Endothelial cell of umbilical vein (primary cell): ENCODE data around the gene DENND2A. TPM values are rescaled to one million over a fixed set of nuclear protein-coding genes. Genes with fewer than 3 reads are reported as not detected.
"Not testable (repeated sequence)": the region's sequence is repeated elsewhere in the genome, so short reads cannot be mapped to it uniquely, and the experiment has no call there.

Source experiments
- BruUV-seq: library from RNA; stranded (reverse); fragments of 400-500 nt; replicated peaks from 2 replicates; lab custom pipeline; 2021; lab: Mats Ljungman, UMichigan
- CTCF ChIA-PET: fragments of 300-600, 350-600 bp; sonication (Branson Sonifier 250); formaldehyde crosslinking; loops from one replicate; lab custom pipeline; 2021; ENCODE audit warnings: antibody characterized with exemption, inconsistent platforms; lab: Charles Lee
- POLR2A ChIA-PET: fragments of 300-600, 350-600 bp; sonication (Branson Sonifier 250); formaldehyde crosslinking; loops from one replicate; lab custom pipeline; 2021; ENCODE audit warnings: antibody characterized with exemption, inconsistent platforms; lab: Charles Lee
- DNase-seq: peaks from one replicate; pipeline ENCODE4 v3.0.0-alpha.2; 2011; ENCODE audit warnings: low read depth, low spot score
- FAIRE-seq: peaks from 2 replicates; lab custom pipeline; 2011; peaks lifted over from hg19 to GRCh38; lab: Jason Lieb, UNC
- H2AFZ ChIP-seq: 2 replicates; pipeline ENCODE4 v1.6.0; 2012; ENCODE audit warnings: low read depth, low read length, control low read depth, inconsistent platforms
- H3K27ac ChIP-seq: 2 replicates; pipeline ENCODE4 v1.5.1; 2011; ENCODE audit warnings: low read depth, mild to moderate bottlenecking, control low read depth, low read length, moderate library complexity; ENCODE audit not compliant: insufficient read depth
- H3K27me3 ChIP-seq, 2 experiments: 2 replicates each; pipeline versions ENCODE4 v1.6.0 to v1.6.1; 2011; ENCODE audit warnings: low read length in 2 of 2, mixed read lengths in 1 of 2; ENCODE audit not compliant: control insufficient read depth in 2 of 2, insufficient read depth in 2 of 2
- H3K36me3 ChIP-seq, 2 experiments: 2 replicates in 1 of 2; 3 replicates in 1 of 2; pipeline ENCODE4 v1.5.1; 2011; ENCODE audit warnings: low read length in 2 of 2, mild to moderate bottlenecking in 1 of 2, moderate library complexity in 1 of 2; ENCODE audit not compliant: control insufficient read depth in 2 of 2, insufficient read depth in 2 of 2; ENCODE audit errors: extremely low read depth in 1 of 2
- H3K4me1 ChIP-seq: 3 replicates; pipeline ENCODE4 v1.5.1; 2011; ENCODE audit warnings: mild to moderate bottlenecking, low read length; ENCODE audit not compliant: control insufficient read depth, insufficient read depth; ENCODE audit errors: extremely low read depth
- H3K4me2 ChIP-seq: 2 replicates; pipeline ENCODE4 v1.6.1; 2011; ENCODE audit warnings: low read length, control low read depth, mixed read lengths; ENCODE audit not compliant: insufficient read depth
- H3K4me3 ChIP-seq, 3 experiments: fragments of 200-600 bp in 1 of 3; sonication (generic), shearing (Covaris generic) in 1 of 3; replicated peaks in 1 of 3; 2 replicates each; pipeline ENCODE4 v1.5.1; 2011 to 2016; ENCODE audit warnings: control low read depth in 3 of 3, low read length in 3 of 3, mild to moderate bottlenecking in 2 of 3, inconsistent platforms in 1 of 3, low read depth in 1 of 3, moderate library complexity in 1 of 3; ENCODE audit not compliant: insufficient read depth in 1 of 3
- H3K79me2 ChIP-seq: 2 replicates; pipeline ENCODE4 v1.6.0; 2012; ENCODE audit warnings: low read length, inconsistent platforms; ENCODE audit not compliant: control insufficient read depth, insufficient read depth
- H3K9ac ChIP-seq: replicated peaks from 2 replicates; pipeline ENCODE3; 2011; ENCODE audit warnings: low read length, control low read depth; ENCODE audit not compliant: insufficient read depth; ENCODE audit errors: extremely low read depth
- H3K9me1 ChIP-seq: replicated peaks from 3 replicates; pipeline ENCODE4 v1.6.0; 2011; ENCODE audit warnings: mild to moderate bottlenecking, low read length; ENCODE audit not compliant: control insufficient read depth, insufficient read depth; ENCODE audit errors: extremely low read depth
- H3K9me3 ChIP-seq: replicated peaks from 2 replicates; pipeline ENCODE4 v1.5.1; 2012; ENCODE audit warnings: low read length, inconsistent platforms; ENCODE audit not compliant: control insufficient read depth, insufficient read depth
- H4K20me1 ChIP-seq: replicated peaks from 2 replicates; pipeline ENCODE3; 2011; ENCODE audit warnings: mild to moderate bottlenecking, low read length; ENCODE audit not compliant: control insufficient read depth, insufficient read depth; ENCODE audit errors: extremely low read depth
- CTCF ChIP-seq, 2 donors: IDR thresholded peaks; 1 replicate in 1 of 2; 2 replicates in 1 of 2; pipeline ENCODE4 v1.5.1; 2011; ENCODE audit warnings: low read length in 2 of 2, mild to moderate bottlenecking in 2 of 2, moderate library complexity in 2 of 2, control low read depth in 1 of 2, inconsistent platforms in 1 of 2, low read depth in 1 of 2; ENCODE audit not compliant: insufficient read depth in 1 of 2; ENCODE audit errors: extremely low read depth in 1 of 2
- EZH2 ChIP-seq: IDR thresholded peaks from 2 replicates; pipeline ENCODE4 v1.6.1; 2012; ENCODE audit warnings: borderline replicate concordance, low read depth, mild to moderate bottlenecking, moderate library complexity, low read length, inconsistent platforms; ENCODE audit not compliant: severe bottlenecking
- FOS ChIP-seq: IDR thresholded peaks from 2 replicates; pipeline ENCODE4 v1.6.1; 2011; ENCODE audit warnings: mild to moderate bottlenecking, low read length, moderate library complexity, borderline replicate concordance; ENCODE audit not compliant: insufficient read depth
- GATA2 ChIP-seq: IDR thresholded peaks from 2 replicates; pipeline ENCODE4 v1.7.0; 2011; ENCODE audit warnings: low read depth, mild to moderate bottlenecking, moderate library complexity, mixed read lengths, low read length; ENCODE audit not compliant: insufficient read length, insufficient read depth
- JUN ChIP-seq: IDR thresholded peaks from 2 replicates; pipeline ENCODE4 v1.6.1; 2011; ENCODE audit warnings: borderline replicate concordance, low read depth; ENCODE audit not compliant: insufficient read length, insufficient read depth
- MAX ChIP-seq: IDR thresholded peaks from 2 replicates; pipeline ENCODE4 v1.6.1; 2011; ENCODE audit not compliant: insufficient read depth, insufficient read length
- MYC ChIP-seq: IDR thresholded peaks from one replicate; pipeline ENCODE4 v1.6.1; 2011; ENCODE audit warnings: mild to moderate bottlenecking, low read depth, low read length
- POLR2A ChIP-seq: IDR thresholded peaks from 2 replicates; pipeline ENCODE4 v1.6.1; 2012; ENCODE audit warnings: low read depth, mild to moderate bottlenecking, control low read depth, low read length
- POLR2AphosphoS5 ChIP-seq: IDR thresholded peaks from 2 replicates; pipeline ENCODE4 v1.6.1; 2012; ENCODE audit warnings: low read depth, mild to moderate bottlenecking, control low read depth, low read length, moderate library complexity; ENCODE audit not compliant: insufficient read depth
- dilution Hi-C: fragments of 300-500 bp; cut with MboI; formaldehyde crosslinking; loops from one replicate; pipeline ENCODE4 v1.15.0; 2019; ENCODE audit warnings: low sequenced_read_pairs; ENCODE audit not compliant: extremely low pct_ligation_motif_present
- intact Hi-C: fragments of 100-400 bp; cut with micrococcal nuclease; formaldehyde crosslinking; loops from one replicate; pipeline ENCODE4 v1.10.0; 2022
- polyA plus RNA-seq, 4 experiments: library from polyadenylated mRNA; depleted of rRNA in 3 of 4; stranded (reverse) in 3 of 4; unstranded in 1 of 4; fragments of >200 nt; gene quantifications; 2 replicates each; pipeline versions ENCODE4 v1.2.1 to v1.2.3, GENCODE V29; 2011 to 2012; ENCODE audit warnings: missing spikeins in 1 of 4
- total RNA-seq: library from RNA; stranded (reverse); gene quantifications from 2 replicates; pipeline ENCODE4 v1.2.3, GENCODE V29; 2021

Gene DENND2A
- total and polyA plus RNA-seq, 2 donors (not counting 3 experiments of a cell fraction or from before 2014, with no cell fraction given), result 0.33 TPM; not detected in 1

GRCh38 chr7:140625908-140626868 lies 14.4 kb downstream of the DENND2A start:
- Histone ChIP-seq H3K4me3 (no peak overlapping the region), H4K20me1 (no peaks in the 10 kb centered on the region), H3K9me3 (no peaks in the 10 kb centered on the region), H3K79me2 (no peaks in the 10 kb centered on the region), H2AFZ (no peak overlapping the region), H3K36me3 (no peaks in the 10 kb centered on the region), H3K27ac (no peak overlapping the region), H3K9ac (no peak overlapping the region), H3K4me1 (no peaks in the 10 kb centered on the region), H3K4me2 (no peak overlapping the region), H3K27me3 (no peaks in the 10 kb centered on the region), H3K9me1 (no peaks in the 10 kb centered on the region)
- DNase-seq, result peak; percentile 60
- TF ChIP-seq EZH2 (no peak), FOS (no peak), GATA2 (no peak), MYC (no peak), CTCF (IDR thresholded peaks at IDR 0.05; ENCODE audit: extremely low read depth in 1 of 2, insufficient read depth in 1 of 2, low read depth in 1 of 2, low read length in 2 of 2) (no peak), MAX (no peak), JUN (no peak), POLR2A (no peak), POLR2AphosphoS5 (no peak)
- POLR2A ChIA-PET, result no interaction called here
- CTCF ChIA-PET, result interaction anchor here (1.5 kb wide), 1 partner anchor 108 kb away, joined by 3 read pairs; no protein-coding TSS in a partner anchor
- BruUV-seq, result no TSS peak
- FAIRE-seq, result no peak
- intact Hi-C loops (no loop called here), dilution Hi-C loops (no loop called here)

GRCh38 chr7:140625192-140625558 lies 15.4 kb downstream of the DENND2A start:
- H3K4me1 ChIP-seq, result not testable (repeated sequence)

More at GRCh38 chr7:140625192-140625558, 15.4 kb downstream of the DENND2A start:
- H4K20me1 ChIP-seq, H3K27ac ChIP-seq, H3K9me1 ChIP-seq, H3K4me2 ChIP-seq, H3K36me3 ChIP-seq, DNase-seq, POLR2A ChIA-PET, CTCF ChIA-PET, H3K4me3 ChIP-seq, H3K9ac ChIP-seq, intact Hi-C loops, H3K9me3 ChIP-seq, FAIRE-seq, H3K27me3 ChIP-seq, H3K79me2 ChIP-seq, H2AFZ ChIP-seq, dilution Hi-C loops, BruUV-seq: not testable (repeated sequence)
